HEK293 (cell line): ENCODE data around the gene DNAJB1.
A peak's percentile ranks its signal among the peaks of the same experiment; 100 is the strongest.

Source experiments
- CTCF ChIA-PET: fragments of 350-600 bp; formaldehyde crosslinking; extraction: SDS; loops from one replicate; lab custom pipeline; 2021; ENCODE audit warnings: antibody characterized with exemption; lab: Yijun Ruan, JAX
- POLR2A ChIA-PET: fragments of 300-600 bp; formaldehyde crosslinking; extraction: SDS; loops from one replicate; lab custom pipeline; 2020; ENCODE audit warnings: antibody characterized with exemption, inconsistent platforms; lab: Yijun Ruan, JAX
- H3K27ac ChIP-seq: fragments of 200-500 bp; sonication (Bioruptor generic); 2 replicates; pipeline ENCODE4 v1.5.1; 2014; ENCODE audit warnings: low read depth, low read length, control low read depth, inconsistent platforms; ENCODE audit errors: extremely low read depth
- H3K36me3 ChIP-seq, 2 experiments: fragments of 200-500 bp in 1 of 2; sonication (Bioruptor generic) in 1 of 2; 1 replicate in 1 of 2; 2 replicates in 1 of 2; pipeline ENCODE4 v1.5.1; 2014 to 2017; ENCODE audit warnings: inconsistent platforms in 2 of 2, low read length in 2 of 2; ENCODE audit not compliant: control insufficient read depth in 2 of 2, insufficient read depth in 1 of 2
- H3K4me1 ChIP-seq: fragments of 200-500 bp; sonication (Bioruptor generic); 2 replicates; pipeline ENCODE4 v1.5.1; 2014; ENCODE audit warnings: mild to moderate bottlenecking, low read length, inconsistent platforms; ENCODE audit not compliant: control insufficient read depth, insufficient read depth
- H3K4me3 ChIP-seq: 2 replicates; pipeline ENCODE4 v1.5.1; 2011; ENCODE audit warnings: low read depth, mild to moderate bottlenecking, control low read depth, low read length, moderate library complexity
- H3K9me3 ChIP-seq: fragments of 200-500 bp; sonication (Bioruptor generic); 2 replicates; pipeline ENCODE4 v1.5.1; 2014; ENCODE audit warnings: low read depth, low read length, inconsistent platforms; ENCODE audit not compliant: control insufficient read depth, insufficient read depth
- ATF2 ChIP-seq: fragments of 450-650 bp; formaldehyde crosslinking; IDR thresholded peaks from 2 replicates; pipeline ENCODE4 v1.5.1; 2016; ENCODE audit warnings: missing biosample characterization, missing genetic modification characterization, low read depth
- CTCF ChIP-seq: fragments of 450-650 bp; formaldehyde crosslinking; IDR thresholded peaks from 2 replicates; pipeline ENCODE4 v1.5.1; 2016; ENCODE audit warnings: missing biosample characterization, missing genetic modification characterization
- KLF1 ChIP-seq: fragments of 450-650 bp; formaldehyde crosslinking; IDR thresholded peaks from 2 replicates; pipeline ENCODE4 v1.5.1; 2016; ENCODE audit warnings: missing biosample characterization, missing genetic modification characterization
- KLF7 ChIP-seq: fragments of 450-650 bp; formaldehyde crosslinking; IDR thresholded peaks from 2 replicates; pipeline ENCODE4 v1.5.1; 2016; ENCODE audit warnings: missing biosample characterization, missing genetic modification characterization, borderline replicate concordance
- KLF8 ChIP-seq: fragments of 450-650 bp; formaldehyde crosslinking; IDR thresholded peaks from 2 replicates; pipeline ENCODE4 v1.5.1; 2016; ENCODE audit warnings: missing biosample characterization, missing genetic modification characterization
- OSR2 ChIP-seq: fragments of 450-650 bp; formaldehyde crosslinking; IDR thresholded peaks from 2 replicates; pipeline ENCODE4 v1.5.1; 2016; ENCODE audit warnings: missing biosample characterization, missing genetic modification characterization
- PRDM1 ChIP-seq: fragments of 450-650 bp; formaldehyde crosslinking; IDR thresholded peaks from 2 replicates; pipeline ENCODE4; 2016; ENCODE audit warnings: missing biosample characterization, missing genetic modification characterization
- SALL2 ChIP-seq: fragments of 450-650 bp; formaldehyde crosslinking; IDR thresholded peaks from 2 replicates; pipeline ENCODE4 v1.5.0; 2017; ENCODE audit warnings: missing biosample characterization, mild to moderate bottlenecking, missing genetic modification characterization, borderline replicate concordance
- SP7 ChIP-seq: fragments of 450-650 bp; formaldehyde crosslinking; IDR thresholded peaks from 2 replicates; pipeline ENCODE4 v1.5.1; 2016; ENCODE audit warnings: missing biosample characterization, missing genetic modification characterization
- ZBTB17 ChIP-seq: fragments of 450-650 bp; formaldehyde crosslinking; IDR thresholded peaks from 2 replicates; pipeline ENCODE4 v1.5.1; 2016; ENCODE audit warnings: missing biosample characterization, missing genetic modification characterization
- ZFHX2 ChIP-seq: fragments of 450-650 bp; formaldehyde crosslinking; conservative IDR thresholded peaks from 2 replicates; pipeline ENCODE4 v1.5.1; 2016; ENCODE audit warnings: missing biosample characterization, missing genetic modification characterization
- ZNF112 ChIP-seq: fragments of 450-650 bp; formaldehyde crosslinking; IDR thresholded peaks from 2 replicates; pipeline ENCODE4 v1.5.0; 2017; ENCODE audit warnings: missing biosample characterization, missing genetic modification characterization
- ZNF324 ChIP-seq: fragments of 450-650 bp; formaldehyde crosslinking; IDR thresholded peaks from 2 replicates; pipeline ENCODE4 v1.5.1; 2016; ENCODE audit warnings: missing biosample characterization, missing genetic modification characterization
- ZNF449 ChIP-seq: fragments of 450-650 bp; formaldehyde crosslinking; IDR thresholded peaks from 2 replicates; pipeline ENCODE4 v1.5.1; 2017; ENCODE audit warnings: missing biosample characterization, mild to moderate bottlenecking, missing genetic modification characterization, moderate library complexity
- ZNF510 ChIP-seq: fragments of 450-650 bp; formaldehyde crosslinking; IDR thresholded peaks from 2 replicates; pipeline ENCODE4 v1.5.1; 2018; ENCODE audit warnings: mild to moderate bottlenecking, missing genetic modification characterization, missing biosample characterization; ENCODE audit not compliant: insufficient replicate concordance
- ZNF514 ChIP-seq: fragments of 450-650 bp; formaldehyde crosslinking; IDR thresholded peaks from 2 replicates; pipeline ENCODE4 v1.5.1; 2016; ENCODE audit warnings: missing biosample characterization, missing genetic modification characterization
- ZNF560 ChIP-seq: fragments of 450-650 bp; formaldehyde crosslinking; IDR thresholded peaks from 2 replicates; pipeline ENCODE4 v1.5.1; 2017; ENCODE audit warnings: missing biosample characterization, missing genetic modification characterization, borderline replicate concordance
- ZNF600 ChIP-seq: fragments of 450-650 bp; formaldehyde crosslinking; IDR thresholded peaks from 2 replicates; pipeline ENCODE4 v1.5.1; 2016; ENCODE audit warnings: missing biosample characterization, missing genetic modification characterization
- ZNF843 ChIP-seq: fragments of 450-650 bp; formaldehyde crosslinking; IDR thresholded peaks from 2 replicates; pipeline ENCODE4 v1.5.1; 2016; ENCODE audit warnings: missing biosample characterization, missing genetic modification characterization
- TF ChIP-seq, protein P1 (sequence below): fragments of 450-650 bp; formaldehyde crosslinking; IDR thresholded peaks from 2 replicates; pipeline ENCODE4 v1.5.1; 2016; ENCODE audit warnings: missing biosample characterization, missing genetic modification characterization, borderline replicate concordance
- TF ChIP-seq, protein P2 (sequence below): fragments of 450-650 bp; formaldehyde crosslinking; IDR thresholded peaks from 2 replicates; pipeline ENCODE4 v1.5.1; 2017; ENCODE audit warnings: missing biosample characterization, missing genetic modification characterization
- TF ChIP-seq, protein P3 (sequence below): sonication (generic); formaldehyde crosslinking; IDR thresholded peaks from 2 replicates; pipeline ENCODE4 v1.8.1; 2022; ENCODE audit warnings: mild to moderate bottlenecking, moderate library complexity, missing genetic modification reagents

Gene DNAJB1

GRCh38 chr19:14511229-14511593, 7.0 kb downstream of the DNAJB1 start:
- no peaks in the 10 kb centered on the region; the same call in 1 of the 2 replicates for H3K4me1 ChIP-seq
- no peak for TF ChIP-seq SALL2 (tag by site-specific recombination)
- no peak for TF ChIP-seq ZNF510 (tag by site-specific recombination)
- TF ChIP-seq ZNF449, result no peak
- TF ChIP-seq, protein P1, sequence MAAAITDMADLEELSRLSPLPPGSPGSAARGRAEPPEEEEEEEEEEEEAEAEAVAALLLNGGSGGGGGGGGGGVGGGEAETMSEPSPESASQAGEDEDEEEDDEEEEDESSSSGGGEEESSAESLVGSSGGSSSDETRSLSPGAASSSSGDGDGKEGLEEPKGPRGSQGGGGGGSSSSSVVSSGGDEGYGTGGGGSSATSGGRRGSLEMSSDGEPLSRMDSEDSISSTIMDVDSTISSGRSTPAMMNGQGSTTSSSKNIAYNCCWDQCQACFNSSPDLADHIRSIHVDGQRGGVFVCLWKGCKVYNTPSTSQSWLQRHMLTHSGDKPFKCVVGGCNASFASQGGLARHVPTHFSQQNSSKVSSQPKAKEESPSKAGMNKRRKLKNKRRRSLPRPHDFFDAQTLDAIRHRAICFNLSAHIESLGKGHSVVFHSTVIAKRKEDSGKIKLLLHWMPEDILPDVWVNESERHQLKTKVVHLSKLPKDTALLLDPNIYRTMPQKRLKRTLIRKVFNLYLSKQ (tag by site-specific recombination), result no peak
- 0 out of 2 replicates have a peak, but pooled peaks have one; percentile 33 for TF ChIP-seq ZBTB17 (tag by site-specific recombination)
- TF ChIP-seq, all 188 proteins: peak for 1
- H3K4me3 ChIP-seq, result no peak overlapping the region
- ChIA-PET CTCF (interaction anchor here (0.7 kb wide), 1 partner anchor 130 kb away, joined by 4 read pairs; no protein-coding TSS in a partner anchor), POLR2A (interaction anchor here (1.3 to 2.0 kb wide), 2 partner anchors 15 to 25 kb away, joined by 4 to 6 read pairs; partner anchors contain the start of gene GIPC1)
- no peak overlapping the region for H3K27ac ChIP-seq
- no peaks in the 10 kb centered on the region for H3K9me3 ChIP-seq
- peaks cover 3 to 28% of the 10 kb centered on the region in 2 experiments; a peak in 1 of 3 replicates for H3K36me3 ChIP-seq

DNA sequence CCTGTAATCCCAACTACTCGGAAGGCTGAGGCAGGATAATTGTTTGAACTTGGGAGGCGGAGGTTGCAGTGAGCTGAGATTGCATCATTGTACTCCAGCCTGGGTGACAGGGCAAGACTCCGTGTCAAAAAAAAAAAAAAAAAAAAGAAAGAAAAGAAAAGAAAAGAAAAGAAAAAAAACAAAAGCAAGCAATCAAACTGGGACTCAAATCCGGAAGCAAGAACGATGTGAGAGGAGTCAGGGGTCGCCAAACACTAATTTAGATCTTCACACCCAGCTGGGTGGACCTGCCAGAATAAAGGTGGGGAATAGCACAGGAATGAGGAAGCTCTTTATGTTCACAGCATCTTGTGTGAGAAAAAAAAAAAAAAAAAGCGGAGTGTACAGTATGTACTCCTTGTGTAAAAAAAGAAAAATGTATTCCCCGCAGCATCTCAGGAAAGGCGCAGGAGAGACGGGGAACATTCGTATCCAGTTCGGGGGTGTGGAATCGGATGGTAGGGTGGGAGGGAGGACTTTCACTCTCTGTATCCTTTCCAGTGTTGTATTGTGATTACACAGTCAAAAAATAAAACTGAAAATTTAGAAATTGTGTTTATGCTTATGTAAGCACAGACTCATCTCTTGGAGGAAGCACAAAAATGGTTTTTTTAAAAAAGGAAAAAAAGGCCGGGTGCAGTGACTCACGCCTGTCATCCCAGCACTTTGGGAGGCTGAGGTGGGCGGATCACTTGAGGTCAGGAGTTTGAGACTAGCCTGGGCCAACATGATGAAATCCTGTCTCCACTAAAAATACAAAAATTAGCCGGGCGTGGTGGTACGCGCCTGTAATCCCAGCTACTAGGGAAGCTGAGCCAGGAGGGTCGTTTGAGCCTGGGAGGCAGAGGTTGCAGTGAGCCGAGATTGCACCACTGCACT, 7.6 kb downstream of the DNAJB1 start:
- ChIA-PET CTCF (interaction anchor here (0.7 kb wide), 1 partner anchor 715 kb away, joined by 3 read pairs; no protein-coding TSS in a partner anchor), POLR2A (interaction anchor here (0.7 to 2.0 kb wide), 6 partner anchors 8 to 179 kb away, joined by 4 to 8 read pairs (median 5); partner anchors contain the start of genes DNAJB1, GIPC1 and ZNF333)
- Histone ChIP-seq H3K4me3 (no peak overlapping the region), H3K4me1 (no peaks in the 10 kb centered on the region; the same call in 1 of the 2 replicates), H3K36me3 (peaks cover 3 to 21% of the 10 kb centered on the region in 2 experiments; a peak in 1 of 3 replicates), H3K9me3 (no peaks in the 10 kb centered on the region), H3K27ac (no peak overlapping the region)
- TF ChIP-seq KLF8 (tag by site-specific recombination) (0 out of 2 replicates have a peak, but pooled peaks have one; percentile 28), ZFHX2 (tag by site-specific recombination) (peak; percentile 77), KLF7 (tag by site-specific recombination) (0 out of 2 replicates have a peak, but pooled peaks have one; percentile 36), KLF1 (tag by site-specific recombination) (peak; percentile 69), OSR2 (peak; percentile 63; the same call in 1 of the 2 replicates), ZNF600 (tag by site-specific recombination) (0 out of 2 replicates have a peak, but pooled peaks have one; percentile 19), ZNF514 (tag by site-specific recombination) (no peak), ZNF843 (tag by site-specific recombination) (no peak), ATF2 (tag by site-specific recombination) (peak; percentile 39; the same call in 1 of the 2 replicates), ZNF112 (tag by site-specific recombination) (no peak), CTCF (tag by site-specific recombination) (no peak), PRDM1 (0 out of 2 replicates have a peak, but pooled peaks have one; percentile 40), ZNF324 (tag by site-specific recombination) (peak; percentile 20), ZNF560 (tag by site-specific recombination) (no peak), SP7 (tag by site-specific recombination) (peak; percentile 38)
- TF ChIP-seq, protein P2, sequence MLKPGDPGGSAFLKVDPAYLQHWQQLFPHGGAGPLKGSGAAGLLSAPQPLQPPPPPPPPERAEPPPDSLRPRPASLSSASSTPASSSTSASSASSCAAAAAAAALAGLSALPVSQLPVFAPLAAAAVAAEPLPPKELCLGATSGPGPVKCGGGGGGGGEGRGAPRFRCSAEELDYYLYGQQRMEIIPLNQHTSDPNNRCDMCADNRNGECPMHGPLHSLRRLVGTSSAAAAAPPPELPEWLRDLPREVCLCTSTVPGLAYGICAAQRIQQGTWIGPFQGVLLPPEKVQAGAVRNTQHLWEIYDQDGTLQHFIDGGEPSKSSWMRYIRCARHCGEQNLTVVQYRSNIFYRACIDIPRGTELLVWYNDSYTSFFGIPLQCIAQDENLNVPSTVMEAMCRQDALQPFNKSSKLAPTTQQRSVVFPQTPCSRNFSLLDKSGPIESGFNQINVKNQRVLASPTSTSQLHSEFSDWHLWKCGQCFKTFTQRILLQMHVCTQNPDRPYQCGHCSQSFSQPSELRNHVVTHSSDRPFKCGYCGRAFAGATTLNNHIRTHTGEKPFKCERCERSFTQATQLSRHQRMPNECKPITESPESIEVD, result peak; percentile 74; the same call in 1 of the 2 replicates
- TF ChIP-seq, protein P3, sequence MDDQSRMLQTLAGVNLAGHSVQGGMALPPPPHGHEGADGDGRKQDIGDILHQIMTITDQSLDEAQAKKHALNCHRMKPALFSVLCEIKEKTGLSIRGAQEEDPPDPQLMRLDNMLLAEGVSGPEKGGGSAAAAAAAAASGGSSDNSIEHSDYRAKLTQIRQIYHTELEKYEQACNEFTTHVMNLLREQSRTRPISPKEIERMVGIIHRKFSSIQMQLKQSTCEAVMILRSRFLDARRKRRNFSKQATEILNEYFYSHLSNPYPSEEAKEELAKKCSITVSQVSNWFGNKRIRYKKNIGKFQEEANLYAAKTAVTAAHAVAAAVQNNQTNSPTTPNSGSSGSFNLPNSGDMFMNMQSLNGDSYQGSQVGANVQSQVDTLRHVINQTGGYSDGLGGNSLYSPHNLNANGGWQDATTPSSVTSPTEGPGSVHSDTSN, result no peak
